AG04450 (cell line): ENCODE results near the gene ERCC5. TPM values are rescaled to one million over a fixed set of nuclear protein-coding genes. Genes with fewer than 3 reads are reported as not detected.

ENCODE experiments used
- CTCF ChIA-PET: fragments of 300-600, 350-600 bp; formaldehyde crosslinking; extraction: SDS; loops from one replicate; lab custom pipeline; 2022; ENCODE audit warnings: antibody characterized with exemption, inconsistent platforms; lab: Charles Lee
- POLR2A ChIA-PET: fragments of 350-600 bp; formaldehyde crosslinking; extraction: SDS; loops from one replicate; lab custom pipeline; 2021; ENCODE audit warnings: antibody characterized with exemption, inconsistent platforms; lab: Yijun Ruan, JAX
- DNase-seq: peaks from one replicate; pipeline ENCODE4 v3.0.0-alpha.2; 2011; ENCODE audit warnings: low read depth, low spot score
- H3K27ac ChIP-seq: one replicate; pipeline ENCODE4 v1.5.1; 2012; ENCODE audit warnings: low read depth, low read length, control low read depth
- H3K27me3 ChIP-seq: one replicate; pipeline ENCODE4 v1.6.0; 2012; ENCODE audit warnings: low read length; ENCODE audit not compliant: control insufficient read depth, insufficient read depth
- H3K4me3 ChIP-seq: 2 replicates; pipeline ENCODE4 v1.5.1; 2011; ENCODE audit warnings: mild to moderate bottlenecking, low read depth, low read length, control low read depth
- H3K9me3 ChIP-seq: 2 replicates; pipeline ENCODE4 v1.5.1; 2012; ENCODE audit warnings: low read length; ENCODE audit not compliant: control insufficient read depth, insufficient read depth
- CTCF ChIP-seq: IDR thresholded peaks from 2 replicates; pipeline ENCODE4 v1.5.1; 2011; ENCODE audit warnings: low read depth, low read length, control low read depth, inconsistent platforms
- polyA plus RNA-seq: library from polyadenylated mRNA; depleted of rRNA; stranded (reverse); fragments of >200 nt; gene quantifications from 2 replicates; pipeline ENCODE4 v1.2.3, GENCODE V29; 2011

The ERCC5 gene
- polyA plus RNA-seq, 1 experiment: 47.6 TPM

DNA sequence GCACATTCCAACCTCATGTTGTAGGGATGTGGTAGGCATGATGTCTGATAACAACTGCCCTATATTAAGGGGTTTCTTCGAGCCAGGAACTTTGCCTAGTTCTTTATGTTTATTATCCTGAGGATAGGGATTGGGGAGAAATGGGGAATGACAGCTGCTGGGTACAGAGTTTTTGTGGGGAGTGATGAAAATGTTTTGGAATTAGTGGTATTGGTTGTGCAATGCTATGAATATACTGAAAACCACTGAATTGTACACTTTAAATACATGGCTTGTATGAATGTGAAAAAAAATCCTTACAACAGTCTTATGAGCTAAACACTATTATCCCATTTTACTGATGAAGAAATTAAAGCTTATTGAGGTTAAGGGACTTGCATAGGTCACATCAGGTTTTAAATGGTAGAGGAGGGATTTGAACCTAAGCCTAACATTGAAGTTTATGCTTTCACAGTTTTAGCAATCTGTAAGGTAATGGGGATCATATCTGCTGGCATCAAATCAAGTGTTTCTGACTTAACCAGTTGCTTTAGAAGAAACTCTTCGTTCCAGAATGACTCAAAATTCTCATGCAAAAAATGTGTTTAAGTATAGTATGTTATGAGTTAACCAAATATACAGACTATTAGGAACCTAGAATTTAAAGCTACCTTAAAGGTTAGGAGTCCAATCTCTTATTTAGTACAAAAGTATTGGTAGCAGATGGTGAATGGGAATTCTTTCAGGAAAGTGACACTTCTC, 61.4 kb downstream of the ERCC5 start:
- no peaks in the 10 kb centered on the region for H3K27me3 ChIP-seq
- CTCF ChIA-PET: interaction anchor here (0.6 to 4.2 kb wide), 3 partner anchors 9 to 36 kb away, joined by 3 to 19 read pairs (median 3); no protein-coding TSS in a partner anchor
- no peak for DNase-seq
- no peaks in the 10 kb centered on the region for H3K9me3 ChIP-seq
- H3K4me3 ChIP-seq: no peak overlapping the region
- POLR2A ChIA-PET: no interaction called here
- no peak for TF ChIP-seq CTCF
- no peak overlapping the region for H3K27ac ChIP-seq

GRCh38 chr13:102907886-102908515, 62.2 kb downstream of the ERCC5 start:
- Histone ChIP-seq H3K9me3 (no peaks in the 10 kb centered on the region), H3K27me3 (no peaks in the 10 kb centered on the region), H3K27ac (no peak overlapping the region), H3K4me3 (no peak overlapping the region)
- no peak for TF ChIP-seq CTCF
- ChIA-PET POLR2A (no interaction called here), CTCF (interaction anchor here (0.6 to 4.2 kb wide), 3 partner anchors 8 to 37 kb away, joined by 3 to 19 read pairs (median 3); no protein-coding TSS in a partner anchor)
- DNase-seq: no peak

DNA sequence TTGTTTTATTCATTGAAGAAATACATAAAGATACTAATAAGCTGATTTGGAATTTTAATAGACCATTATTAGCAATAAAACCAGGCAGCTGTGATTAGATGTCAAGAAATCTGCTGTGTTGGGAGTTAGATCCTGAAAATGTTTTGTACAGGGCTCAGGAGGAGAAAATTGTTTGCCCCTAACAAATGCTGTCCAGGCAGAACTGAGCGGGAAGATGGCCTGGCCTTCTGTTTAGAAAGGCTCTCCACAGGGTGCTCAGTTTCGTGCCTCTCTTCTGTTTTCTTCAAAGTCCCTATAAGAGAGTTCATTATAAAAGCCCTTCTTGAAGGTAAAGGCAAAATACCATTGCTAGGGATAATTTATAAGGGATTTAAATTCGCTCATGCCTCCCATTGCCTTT, 64.1 kb downstream of the ERCC5 start:
- Histone ChIP-seq H3K4me3 (no peak overlapping the region), H3K27ac (no peak overlapping the region), H3K27me3 (no peaks in the 10 kb centered on the region), H3K9me3 (no peaks in the 10 kb centered on the region)
- POLR2A ChIA-PET: no interaction called here
- TF ChIP-seq CTCF: no peak
- DNase-seq: no peak
- CTCF ChIA-PET: interaction anchor here (0.8 kb wide), 1 partner anchor 40 kb away, joined by 3 read pairs; no protein-coding TSS in a partner anchor

GRCh38 chr13:102911336-102911735, 65.5 kb downstream of the ERCC5 start:
- TF ChIP-seq CTCF: no peak
- Histone ChIP-seq H3K4me3 (no peak overlapping the region), H3K9me3 (no peaks in the 10 kb centered on the region), H3K27ac (no peak overlapping the region), H3K27me3 (no peaks in the 10 kb centered on the region)
- POLR2A ChIA-PET: no interaction called here
- no peak for DNase-seq
- CTCF ChIA-PET: no interaction called here

- CTCF ChIA-PET: interaction anchor here (1.0 kb wide), 1 partner anchor 10 kb away, joined by 3 read pairs; no protein-coding TSS in a partner anchor
- no peaks in the 10 kb centered on the region for H3K9me3 ChIP-seq
- H3K4me3 ChIP-seq: no peak overlapping the region
- no peaks in the 10 kb centered on the region for H3K27me3 ChIP-seq
- no peak for DNase-seq
- H3K27ac ChIP-seq: no peak overlapping the region
- no peak for TF ChIP-seq CTCF
- POLR2A ChIA-PET: no interaction called here
These were observed 66.8 kb downstream of the ERCC5 start for GRCh38 chr13:102912599-102912998.
